Liver (tissue), 3 donors: ENCODE results near the gene PRC1.

Experiments used
- CTCF ChIP-seq: fragments of 150-350 bp; IDR thresholded peaks from 2 replicates; pipeline ENCODE4 v1.5.1; 2017; ENCODE audit warnings: improper control_type of control experiment, low read depth, low read length; ENCODE audit not compliant: missing input control
- GABPA ChIP-seq, 2 donors: IDR thresholded peaks in 1 of 2; conservative IDR thresholded peaks in 1 of 2; 2 replicates each; pipeline ENCODE4 v1.6.1; 2016; ENCODE audit warnings: antibody characterized with exemption in 2 of 2, mild to moderate bottlenecking in 1 of 2, moderate library complexity in 1 of 2
- JUND ChIP-seq, 2 donors: IDR thresholded peaks; 2 replicates each; pipeline ENCODE4 v1.6.1; 2016; ENCODE audit warnings: antibody characterized with exemption in 2 of 2
- MAX ChIP-seq: IDR thresholded peaks from 2 replicates; pipeline ENCODE4 v1.6.1; 2016; ENCODE audit warnings: antibody characterized with exemption
- REST ChIP-seq: IDR thresholded peaks from 2 replicates; pipeline ENCODE4 v1.6.1; 2016; ENCODE audit warnings: antibody characterized with exemption, mild to moderate bottlenecking
- YY1 ChIP-seq: IDR thresholded peaks from 2 replicates; pipeline ENCODE4 v1.6.1; 2016; ENCODE audit warnings: antibody characterized with exemption, mild to moderate bottlenecking
- TF ChIP-seq, protein P1 (sequence below): IDR thresholded peaks from 2 replicates; pipeline ENCODE4 v1.6.1; 2016; ENCODE audit warnings: antibody characterized with exemption
- donor health status: healthy.
- donor health status: healthy.

GRCh38 chr15:90918835-90919234 lies 75.5 kb downstream of the PRC1 start:
- TF ChIP-seq, protein P1, sequence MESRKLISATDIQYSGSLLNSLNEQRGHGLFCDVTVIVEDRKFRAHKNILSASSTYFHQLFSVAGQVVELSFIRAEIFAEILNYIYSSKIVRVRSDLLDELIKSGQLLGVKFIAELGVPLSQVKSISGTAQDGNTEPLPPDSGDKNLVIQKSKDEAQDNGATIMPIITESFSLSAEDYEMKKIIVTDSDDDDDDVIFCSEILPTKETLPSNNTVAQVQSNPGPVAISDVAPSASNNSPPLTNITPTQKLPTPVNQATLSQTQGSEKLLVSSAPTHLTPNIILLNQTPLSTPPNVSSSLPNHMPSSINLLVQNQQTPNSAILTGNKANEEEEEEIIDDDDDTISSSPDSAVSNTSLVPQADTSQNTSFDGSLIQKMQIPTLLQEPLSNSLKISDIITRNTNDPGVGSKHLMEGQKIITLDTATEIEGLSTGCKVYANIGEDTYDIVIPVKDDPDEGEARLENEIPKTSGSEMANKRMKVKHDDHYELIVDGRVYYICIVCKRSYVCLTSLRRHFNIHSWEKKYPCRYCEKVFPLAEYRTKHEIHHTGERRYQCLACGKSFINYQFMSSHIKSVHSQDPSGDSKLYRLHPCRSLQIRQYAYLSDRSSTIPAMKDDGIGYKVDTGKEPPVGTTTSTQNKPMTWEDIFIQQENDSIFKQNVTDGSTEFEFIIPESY = no peak
- TF ChIP-seq GABPA (IDR thresholded peaks at IDR 0.05 in 1 of 2, conservative IDR thresholded peaks at IDR 0.05 in 1 of 2) (no peak), MAX (no peak), REST (no peak), CTCF (no peak), JUND (IDR thresholded peaks at IDR 0.05) (no peak), YY1 (no peak)
